Nephron progenitor cell (in vitro differentiated cells): ENCODE data around the gene LYRM4.

ENCODE experiments used
- DNase-seq: peaks from one replicate; pipeline ENCODE4 v3.0.0; 2021
- H3K27ac Mint-ChIP-seq: 2 replicates; pipeline ENCODE4 v1.8.0; 2021; ENCODE audit warnings: mild to moderate bottlenecking, moderate library complexity, mixed read lengths
- H3K27me3 Mint-ChIP-seq: 2 replicates; pipeline ENCODE4 v1.8.0; 2021; ENCODE audit warnings: mild to moderate bottlenecking, low read depth, mixed read lengths; ENCODE audit not compliant: poor library complexity
- H3K36me3 Mint-ChIP-seq: 2 replicates; pipeline ENCODE4 v1.8.0; 2021; ENCODE audit warnings: low read depth, mixed read lengths
- H3K4me1 Mint-ChIP-seq: 2 replicates; pipeline ENCODE4 v1.8.0; 2021; ENCODE audit warnings: mixed read lengths
- H3K4me3 Mint-ChIP-seq: 2 replicates; pipeline ENCODE4 v1.8.0; 2021; ENCODE audit warnings: mild to moderate bottlenecking, moderate library complexity, mixed read lengths
- H3K9me3 Mint-ChIP-seq: 2 replicates; pipeline ENCODE4 v1.8.0; 2021; ENCODE audit warnings: mild to moderate bottlenecking, moderate library complexity, mixed read lengths
- CTCF ChIP-seq: fragments of 200-600 bp; sonication (generic); IDR thresholded peaks from 2 replicates; pipeline ENCODE4 v1.5.0; 2021; ENCODE audit warnings: antibody characterized with exemption

LYRM4 gene

DNA sequence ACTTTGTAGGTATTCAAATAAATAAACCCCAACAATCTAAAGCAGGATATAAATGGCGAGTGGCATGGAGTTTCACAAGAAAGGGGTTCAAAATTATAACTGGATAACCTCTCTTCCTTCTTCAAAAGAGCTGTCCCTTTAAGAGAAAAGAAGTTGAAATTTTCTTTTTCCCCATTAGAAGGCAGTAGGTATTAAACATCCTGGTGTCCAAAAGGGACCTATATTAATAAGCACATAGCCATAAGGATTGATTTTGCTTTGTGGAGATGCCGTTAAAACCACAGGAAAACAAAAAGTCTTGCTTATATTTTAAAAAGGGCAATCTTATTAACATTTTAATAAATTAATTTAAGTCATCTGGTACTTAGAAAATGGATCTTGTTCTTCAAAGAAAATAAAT is 76.5 kb downstream of the LYRM4 start:
- Mint-ChIP-seq H3K27me3 (no peaks in the 10 kb centered on the region), H3K4me1 (peaks cover 3% of the 10 kb centered on the region), H3K9me3 (no peaks in the 10 kb centered on the region), H3K4me3 (no peak overlapping the region), H3K36me3 (peaks cover 11% of the 10 kb centered on the region), H3K27ac (no peak overlapping the region)
- no peak for TF ChIP-seq CTCF
- DNase-seq = no peak

DNA sequence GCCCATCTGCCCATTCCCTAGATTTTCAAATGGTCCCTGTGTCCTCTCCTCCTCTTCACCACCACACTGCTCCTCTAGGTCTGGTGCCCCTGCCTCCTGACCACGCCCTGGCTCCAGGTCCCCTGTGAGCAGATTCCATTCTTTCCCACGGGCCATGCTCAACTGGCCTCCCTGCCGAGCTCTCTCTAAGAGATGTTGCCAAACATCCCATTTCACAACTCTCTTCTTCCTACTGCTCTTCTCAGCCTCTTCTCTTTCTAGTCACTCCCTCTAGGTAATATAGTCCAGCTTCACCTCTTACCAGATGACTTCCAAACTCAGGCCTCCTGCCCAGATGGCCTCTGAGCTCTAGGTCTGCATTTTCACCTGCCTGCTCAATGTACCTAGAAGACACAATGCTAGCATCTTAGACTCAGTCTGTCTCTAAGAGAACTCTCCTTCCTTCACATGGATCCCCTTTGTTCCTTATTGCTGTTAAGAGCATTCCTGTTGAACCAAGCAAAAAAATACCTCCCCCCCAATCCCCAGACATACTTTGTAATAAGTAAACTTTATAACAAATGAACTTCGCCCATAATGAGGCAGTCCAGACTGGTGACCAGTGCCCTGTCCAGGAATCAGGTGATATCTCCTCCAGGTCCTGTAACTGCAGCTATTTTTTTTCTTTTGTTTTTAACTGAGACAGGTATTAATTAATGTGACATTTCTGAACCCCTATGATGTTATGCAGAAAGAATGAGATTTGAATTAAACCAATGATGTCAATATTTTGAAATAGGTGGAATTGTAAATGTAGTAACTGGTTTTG is 79.0 kb downstream of the LYRM4 start:
- Mint-ChIP-seq H3K36me3 (peaks cover 11% of the 10 kb centered on the region), H3K4me3 (no peak overlapping the region), H3K27ac (no peak overlapping the region), H3K27me3 (no peaks in the 10 kb centered on the region), H3K9me3 (no peaks in the 10 kb centered on the region), H3K4me1 (peaks cover 5% of the 10 kb centered on the region)
- no peak for DNase-seq
- no peak for TF ChIP-seq CTCF

DNA sequence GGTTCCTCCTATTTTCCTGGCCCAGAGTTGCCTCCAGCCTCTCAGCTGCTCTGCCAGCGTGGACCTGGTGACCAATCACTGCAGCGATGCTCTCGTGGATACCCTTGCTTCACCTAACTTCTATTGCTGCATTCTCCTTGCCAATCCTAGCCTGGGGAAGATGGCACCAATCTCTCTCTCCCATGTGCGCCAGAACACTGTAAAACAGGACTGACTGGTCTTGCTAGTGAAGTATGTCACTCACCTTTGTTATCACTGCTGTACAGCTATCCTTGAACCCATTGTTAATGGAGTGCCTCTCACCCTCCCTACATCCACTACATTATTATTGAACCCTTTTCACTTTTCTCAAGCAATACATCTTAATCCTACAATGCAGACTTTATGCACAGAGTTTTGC is 80.1 kb downstream of the LYRM4 start:
- no peaks in the 10 kb centered on the region for H3K9me3 Mint-ChIP-seq
- H3K4me1 Mint-ChIP-seq = peaks cover 8% of the 10 kb centered on the region
- no peaks in the 10 kb centered on the region for H3K27me3 Mint-ChIP-seq
- H3K4me3 Mint-ChIP-seq = no peak overlapping the region
- no peak overlapping the region for H3K27ac Mint-ChIP-seq
- TF ChIP-seq CTCF = no peak
- DNase-seq = no peak
- peaks cover 8% of the 10 kb centered on the region for H3K36me3 Mint-ChIP-seq

GRCh38 chr6:5179917-5180316 is 80.8 kb downstream of the LYRM4 start:
- Mint-ChIP-seq H3K27me3 (no peaks in the 10 kb centered on the region), H3K4me1 (peaks cover 15% of the 10 kb centered on the region), H3K36me3 (peaks cover 6% of the 10 kb centered on the region), H3K9me3 (no peaks in the 10 kb centered on the region), H3K27ac (no peak overlapping the region), H3K4me3 (no peak overlapping the region)
- DNase-seq = no peak
- no peak for TF ChIP-seq CTCF

DNA sequence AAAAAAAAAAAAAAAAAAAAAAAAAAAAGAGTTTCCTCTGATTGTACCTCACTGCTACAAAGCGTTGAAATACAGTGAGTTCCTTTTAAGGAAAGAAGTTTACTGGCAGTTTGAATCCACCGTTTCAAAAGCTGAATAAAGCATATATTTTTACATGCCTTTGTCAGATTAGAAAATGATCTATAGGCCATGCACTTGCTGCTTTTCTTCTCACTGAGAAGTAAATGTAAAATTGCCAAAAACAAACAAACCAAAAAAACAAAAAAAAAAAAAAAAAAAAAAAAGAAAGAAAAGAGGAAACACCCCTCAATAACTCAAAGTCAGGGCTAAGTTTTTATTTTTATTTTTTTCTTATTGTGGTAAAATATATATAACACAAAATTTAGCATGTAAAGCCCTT is 81.9 kb downstream of the LYRM4 start:
- no peak overlapping the region for H3K4me3 Mint-ChIP-seq
- H3K27me3 Mint-ChIP-seq = no peaks in the 10 kb centered on the region
- H3K27ac Mint-ChIP-seq = no peak overlapping the region

More for the DNA sequence above, 81.9 kb downstream of the LYRM4 start:
- Mint-ChIP-seq H3K4me1 (peaks cover 25% of the 10 kb centered on the region), H3K9me3 (no peaks in the 10 kb centered on the region), H3K36me3 (peaks cover 6% of the 10 kb centered on the region)
- DNase-seq = no peak
- TF ChIP-seq CTCF = no peak
